ENCODE measurements around the gene ATF6. TPM values are rescaled to one million over a fixed set of nuclear protein-coding genes. Genes with fewer than 3 reads are reported as not detected.

Gene ATF6
- total RNA-seq, 1 experiment from 2014 or later, result 56.3 TPM

DNA sequence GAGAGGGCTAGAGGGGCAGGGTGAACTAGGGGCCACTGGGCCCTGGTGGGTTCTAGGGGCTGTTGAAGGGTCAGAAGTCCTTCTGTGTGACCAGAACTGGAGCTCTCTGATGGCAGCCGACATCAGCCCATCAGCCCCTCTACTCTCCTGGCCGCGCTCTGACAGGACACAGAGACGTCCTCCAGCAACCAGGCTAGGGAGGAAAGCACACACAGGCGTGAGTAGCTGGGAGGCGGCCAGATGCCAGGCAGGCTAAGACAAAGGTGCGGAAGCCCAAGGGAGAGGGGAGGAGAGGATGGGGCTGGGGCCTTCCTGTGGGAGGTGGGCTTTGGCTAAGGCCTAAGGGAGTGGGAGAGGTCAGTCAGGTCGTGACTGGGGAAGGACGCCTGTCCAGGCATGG, 206.7 kb downstream of the ATF6 start:
- Mint-ChIP-seq H3K4me3 (ENCODE audit: unreplicated experiment) (no peak overlapping the region), H3K4me1 (ENCODE audit: insufficient read depth, unreplicated experiment) (no peaks in the 10 kb centered on the region), H3K27ac (ENCODE audit: low read depth, unreplicated experiment) (no peak overlapping the region), H3K36me3 (ENCODE audit: insufficient read depth, unreplicated experiment) (peaks cover 8% of the 10 kb centered on the region), H3K27me3 (ENCODE audit: insufficient read depth, unreplicated experiment) (peaks cover 41% of the 10 kb centered on the region), H3K9me3 (ENCODE audit: unreplicated experiment) (no peaks in the 10 kb centered on the region)
- ChIA-PET POLR2A (interaction anchor here (0.6 to 1.4 kb wide), 2 partner anchors 9 to 36 kb away, joined by 3 read pairs; no protein-coding TSS in a partner anchor), CTCF (interaction anchor here (1.3 kb wide), 1 partner anchor 8 kb away, joined by 8 read pairs; no protein-coding TSS in a partner anchor)
- DNase-seq (ENCODE audit: unreplicated experiment), result no peak
- BruUV-seq (replicated peaks), result no TSS peak
- TF ChIP-seq, protein P1, sequence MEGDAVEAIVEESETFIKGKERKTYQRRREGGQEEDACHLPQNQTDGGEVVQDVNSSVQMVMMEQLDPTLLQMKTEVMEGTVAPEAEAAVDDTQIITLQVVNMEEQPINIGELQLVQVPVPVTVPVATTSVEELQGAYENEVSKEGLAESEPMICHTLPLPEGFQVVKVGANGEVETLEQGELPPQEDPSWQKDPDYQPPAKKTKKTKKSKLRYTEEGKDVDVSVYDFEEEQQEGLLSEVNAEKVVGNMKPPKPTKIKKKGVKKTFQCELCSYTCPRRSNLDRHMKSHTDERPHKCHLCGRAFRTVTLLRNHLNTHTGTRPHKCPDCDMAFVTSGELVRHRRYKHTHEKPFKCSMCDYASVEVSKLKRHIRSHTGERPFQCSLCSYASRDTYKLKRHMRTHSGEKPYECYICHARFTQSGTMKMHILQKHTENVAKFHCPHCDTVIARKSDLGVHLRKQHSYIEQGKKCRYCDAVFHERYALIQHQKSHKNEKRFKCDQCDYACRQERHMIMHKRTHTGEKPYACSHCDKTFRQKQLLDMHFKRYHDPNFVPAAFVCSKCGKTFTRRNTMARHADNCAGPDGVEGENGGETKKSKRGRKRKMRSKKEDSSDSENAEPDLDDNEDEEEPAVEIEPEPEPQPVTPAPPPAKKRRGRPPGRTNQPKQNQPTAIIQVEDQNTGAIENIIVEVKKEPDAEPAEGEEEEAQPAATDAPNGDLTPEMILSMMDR (IDR thresholded peaks at IDR 0.05; ENCODE audit: unreplicated experiment), result no peak
- intact Hi-C loops (cut with micrococcal nuclease), result no loop called here

DNA sequence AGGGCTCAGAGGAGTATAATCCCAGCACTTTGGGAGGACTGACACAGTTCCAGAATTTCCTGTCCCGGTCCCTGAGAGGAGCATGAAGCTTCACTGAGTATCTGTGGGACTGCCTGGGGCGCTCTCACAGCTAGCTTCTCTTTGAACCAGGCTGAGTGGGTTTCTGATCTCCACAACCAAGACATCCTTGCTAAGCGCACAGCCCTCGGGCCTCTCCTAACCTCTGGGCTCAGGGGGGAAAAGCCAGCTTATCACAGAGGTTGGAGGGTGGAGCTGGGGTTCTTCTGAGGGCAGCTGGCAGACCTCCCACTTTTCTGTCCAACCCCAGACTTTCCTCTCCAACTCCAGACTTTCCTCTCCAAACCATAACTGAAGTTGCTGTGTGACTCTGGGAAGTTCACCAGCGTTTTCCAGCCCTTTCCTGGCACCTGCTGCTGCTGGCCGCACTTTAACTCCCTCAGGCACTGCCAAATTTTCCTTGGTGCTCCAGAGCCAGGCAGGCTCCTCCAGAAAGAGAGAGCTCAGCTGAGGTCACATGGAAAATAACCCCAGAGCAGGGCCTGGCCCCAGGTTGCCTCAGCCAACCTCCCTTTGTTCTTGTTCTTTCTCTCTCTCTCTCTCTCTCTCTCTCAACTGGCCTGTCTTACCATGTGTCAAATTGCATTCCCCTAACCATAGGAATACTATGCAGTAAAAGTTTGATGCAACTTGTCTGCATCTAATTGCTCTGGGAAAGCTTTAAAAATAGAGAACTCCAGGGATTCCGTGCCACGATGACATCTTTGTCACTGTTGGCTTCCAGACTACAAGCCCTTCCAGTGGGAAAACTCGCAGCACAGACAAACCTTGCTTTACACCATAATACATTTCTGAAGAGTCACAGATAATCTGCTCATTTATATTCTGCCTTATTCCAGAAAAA, 208.1 kb downstream of the ATF6 start:
- TF ChIP-seq, protein P1 (IDR thresholded peaks at IDR 0.05; ENCODE audit: unreplicated experiment), result no peak
- H3K36me3 Mint-ChIP-seq (ENCODE audit: insufficient read depth, unreplicated experiment), result no peaks in the 10 kb centered on the region
- intact Hi-C loops (cut with micrococcal nuclease), result no loop called here
- no peak for DNase-seq (ENCODE audit: unreplicated experiment)
- peaks cover 46% of the 10 kb centered on the region for H3K27me3 Mint-ChIP-seq (ENCODE audit: insufficient read depth, unreplicated experiment)
- no peaks in the 10 kb centered on the region for H3K4me1 Mint-ChIP-seq (ENCODE audit: insufficient read depth, unreplicated experiment)
- H3K9me3 Mint-ChIP-seq (ENCODE audit: unreplicated experiment), result no peaks in the 10 kb centered on the region
- H3K27ac Mint-ChIP-seq (ENCODE audit: low read depth, unreplicated experiment), result no peak overlapping the region
- POLR2A ChIA-PET, result interaction anchor here (1.4 kb wide), 1 partner anchor 8 kb away, joined by 3 read pairs; no protein-coding TSS in a partner anchor
- CTCF ChIA-PET, result interaction anchor here (0.6 to 1.5 kb wide), 4 partner anchors 9 to 285 kb away, joined by 3 to 8 read pairs (median 5); no protein-coding TSS in a partner anchor
- no peak overlapping the region for H3K4me3 Mint-ChIP-seq (ENCODE audit: unreplicated experiment)
- no TSS peak for BruUV-seq (replicated peaks)

DNA sequence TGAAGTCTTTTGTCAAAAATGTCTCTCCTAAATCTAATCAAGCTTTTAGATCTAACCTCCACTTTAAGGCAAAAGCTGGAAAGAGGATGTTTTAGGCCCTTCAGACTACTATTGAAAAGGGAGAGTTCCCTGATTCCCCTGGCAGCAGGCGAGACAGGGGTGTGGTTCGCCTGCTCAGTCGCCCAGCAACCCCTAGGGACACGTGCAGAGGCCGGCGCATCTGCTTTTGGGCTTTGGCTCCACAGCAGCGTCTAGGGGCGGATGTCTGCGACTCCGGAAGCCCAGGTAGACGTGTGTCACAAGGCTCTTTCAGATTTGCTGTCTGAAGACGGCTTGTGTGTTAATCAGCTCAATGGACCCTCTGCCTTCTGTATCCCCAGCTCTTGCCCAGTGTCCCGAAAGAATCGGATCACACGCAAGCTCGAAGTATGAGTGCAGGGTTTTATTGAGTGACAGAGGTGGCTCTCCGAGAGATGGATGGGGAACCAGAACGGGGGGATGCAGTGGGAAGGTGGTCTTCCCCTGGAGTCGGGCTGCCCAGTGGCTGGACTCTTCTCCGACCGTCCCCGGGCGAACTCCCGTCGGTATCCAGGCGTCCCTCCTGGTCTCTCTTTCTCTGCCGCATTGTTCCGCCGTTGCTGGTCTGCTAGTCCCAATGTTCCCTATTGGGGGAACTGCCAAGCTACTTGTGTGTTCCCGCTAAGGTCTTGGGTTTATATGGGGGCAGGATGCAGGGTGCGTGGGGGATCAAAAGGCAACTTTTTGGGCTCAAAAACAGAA, 212.1 kb downstream of the ATF6 start:
- POLR2A ChIA-PET, result no interaction called here
- CTCF ChIA-PET, result interaction anchor here (1.5 kb wide), 1 partner anchor 59 kb away, joined by 5 read pairs; no protein-coding TSS in a partner anchor
- H3K27me3 Mint-ChIP-seq (ENCODE audit: insufficient read depth, unreplicated experiment), result peaks cover 77% of the 10 kb centered on the region
- no peak for DNase-seq (ENCODE audit: unreplicated experiment)
- no peaks in the 10 kb centered on the region for H3K9me3 Mint-ChIP-seq (ENCODE audit: unreplicated experiment)
- no TSS peak for BruUV-seq (replicated peaks)
- peaks cover 6% of the 10 kb centered on the region for H3K36me3 Mint-ChIP-seq (ENCODE audit: insufficient read depth, unreplicated experiment)
- intact Hi-C loops (cut with micrococcal nuclease), result no loop called here
- no peak overlapping the region for H3K27ac Mint-ChIP-seq (ENCODE audit: low read depth, unreplicated experiment)
- no peak overlapping the region for H3K4me3 Mint-ChIP-seq (ENCODE audit: unreplicated experiment)
- TF ChIP-seq, protein P1 (IDR thresholded peaks at IDR 0.05; ENCODE audit: unreplicated experiment), result no peak
- H3K4me1 Mint-ChIP-seq (ENCODE audit: insufficient read depth, unreplicated experiment), result no peaks in the 10 kb centered on the region

DNA sequence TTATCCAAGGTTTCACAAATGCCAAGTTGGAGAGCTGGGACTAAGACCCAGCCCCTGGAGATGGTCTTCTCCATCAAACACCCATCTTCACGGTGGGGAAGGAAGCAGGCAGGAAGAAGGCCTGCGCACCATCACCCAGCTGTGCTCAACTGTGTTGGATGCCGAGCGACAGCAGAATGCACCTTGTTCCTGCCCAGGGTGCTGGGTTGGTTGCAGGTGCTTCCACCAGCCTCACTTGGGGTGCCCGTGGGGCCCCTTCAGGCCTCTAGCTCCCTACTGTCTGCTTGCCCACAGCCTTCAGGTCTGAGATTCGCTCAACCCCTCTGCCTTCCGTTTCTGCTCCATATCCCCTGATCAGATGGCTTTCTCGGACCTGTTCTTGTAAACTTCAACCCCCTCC, 215.0 kb downstream of the ATF6 start:
- no peak for DNase-seq (ENCODE audit: unreplicated experiment)
- TF ChIP-seq, protein P1 (IDR thresholded peaks at IDR 0.05; ENCODE audit: unreplicated experiment), result no peak
- no peaks in the 10 kb centered on the region for H3K4me1 Mint-ChIP-seq (ENCODE audit: insufficient read depth, unreplicated experiment)
- CTCF ChIA-PET, result interaction anchor here (0.7 to 2.0 kb wide), 6 partner anchors 17 to 188 kb away, joined by 3 to 9 read pairs (median 4); partner anchors contain the start of gene OLFML2B
- no TSS peak for BruUV-seq (replicated peaks)
- no peak overlapping the region for H3K4me3 Mint-ChIP-seq (ENCODE audit: unreplicated experiment)
- POLR2A ChIA-PET, result interaction anchor here (0.7 to 1.4 kb wide), 3 partner anchors 8 to 18 kb away, joined by 3 read pairs; no protein-coding TSS in a partner anchor
- peaks cover 58% of the 10 kb centered on the region for H3K27me3 Mint-ChIP-seq (ENCODE audit: insufficient read depth, unreplicated experiment)
- intact Hi-C loops (cut with micrococcal nuclease), result no loop called here
- H3K27ac Mint-ChIP-seq (ENCODE audit: low read depth, unreplicated experiment), result no peak overlapping the region
- no peaks in the 10 kb centered on the region for H3K9me3 Mint-ChIP-seq (ENCODE audit: unreplicated experiment)
- H3K36me3 Mint-ChIP-seq (ENCODE audit: insufficient read depth, unreplicated experiment), result peaks cover 6% of the 10 kb centered on the region
